ENCODE data around the gene GBGT1. TPM values are rescaled to one million over a fixed set of nuclear protein-coding genes. Genes with fewer than 3 reads are reported as not detected.

The GBGT1 gene
- total RNA-seq, 6 experiments from 2014 or later, result 1.1 to 2.8 (median 1.7) TPM

GRCh38 chr9:133167096-133167730 lies 3.5 kb upstream of the GBGT1 start:
- Mint-ChIP-seq H3K27me3 (ENCODE audit: insufficient read depth) (peaks cover 21% of the 10 kb centered on the region), H3K9me3 (no peaks in the 10 kb centered on the region), H3K4me3 (no peak overlapping the region), H3K36me3 (ENCODE audit: low read depth) (no peaks in the 10 kb centered on the region), H3K27ac (no peak overlapping the region), H3K4me1 (ENCODE audit: low read depth) (peaks cover 5% of the 10 kb centered on the region; the same call in 1 of the 2 replicates)
- no peak for TF ChIP-seq CTCF (IDR thresholded peaks at IDR 0.05)
- no peak for DNase-seq

GRCh38 chr9:133166392-133166791 lies 2.7 kb upstream of the GBGT1 start:
- no peak for TF ChIP-seq CTCF (IDR thresholded peaks at IDR 0.05)
- no peaks in the 10 kb centered on the region for H3K9me3 Mint-ChIP-seq
- no peak overlapping the region for H3K4me3 Mint-ChIP-seq

GRCh38 chr9:133165452-133165730 lies 1.7 kb upstream of the GBGT1 start:
- no peak overlapping the region for H3K4me3 Mint-ChIP-seq
- H3K27me3 Mint-ChIP-seq (ENCODE audit: insufficient read depth), result peaks cover 14% of the 10 kb centered on the region
- H3K4me1 Mint-ChIP-seq (ENCODE audit: low read depth), result peaks cover 5% of the 10 kb centered on the region; the same call in 1 of the 2 replicates
- no peak for DNase-seq
- no peaks in the 10 kb centered on the region for H3K9me3 Mint-ChIP-seq
- H3K36me3 Mint-ChIP-seq (ENCODE audit: low read depth), result no peaks in the 10 kb centered on the region
- no peak overlapping the region for H3K27ac Mint-ChIP-seq
- no peak for TF ChIP-seq CTCF (IDR thresholded peaks at IDR 0.05)

More at GRCh38 chr9:133166392-133166791, 2.7 kb upstream of the GBGT1 start:
- DNase-seq, result no peak
- H3K27ac Mint-ChIP-seq, result no peak overlapping the region
- H3K4me1 Mint-ChIP-seq (ENCODE audit: low read depth), result peaks cover 5% of the 10 kb centered on the region; the same call in 1 of the 2 replicates
- peaks cover 18% of the 10 kb centered on the region for H3K27me3 Mint-ChIP-seq (ENCODE audit: insufficient read depth)
- no peaks in the 10 kb centered on the region for H3K36me3 Mint-ChIP-seq (ENCODE audit: low read depth)

- no peak for TF ChIP-seq CTCF (IDR thresholded peaks at IDR 0.05)
- H3K4me3 Mint-ChIP-seq, result peak overlapping the region; percentile 74
- peaks cover 9% of the 10 kb centered on the region; the same call in 1 of the 2 replicates for H3K27me3 Mint-ChIP-seq (ENCODE audit: insufficient read depth)
- no peak overlapping the region for H3K27ac Mint-ChIP-seq
- no peaks in the 10 kb centered on the region for H3K9me3 Mint-ChIP-seq
- no peaks in the 10 kb centered on the region for H3K36me3 Mint-ChIP-seq (ENCODE audit: low read depth)
- H3K4me1 Mint-ChIP-seq (ENCODE audit: low read depth), result peaks cover 5% of the 10 kb centered on the region; the same call in 1 of the 2 replicates
- DNase-seq, result no peak
Measured at GRCh38 chr9:133164191-133164590, 477 bp upstream of the GBGT1 start.

GRCh38 chr9:133162861-133163503 lies 732 bp downstream of the GBGT1 start:
- DNase-seq, result no peak
- no peak for TF ChIP-seq CTCF (IDR thresholded peaks at IDR 0.05)
- Mint-ChIP-seq H3K9me3 (no peaks in the 10 kb centered on the region), H3K36me3 (ENCODE audit: low read depth) (no peaks in the 10 kb centered on the region), H3K4me1 (ENCODE audit: low read depth) (no peaks in the 10 kb centered on the region), H3K27ac (no peak overlapping the region), H3K4me3 (peak overlapping the region; percentile 42; the same call in 1 of the 2 replicates), H3K27me3 (ENCODE audit: insufficient read depth) (peaks cover 8% of the 10 kb centered on the region; the same call in 1 of the 2 replicates)

All from HFFc6 (cell line).